ENCODE results near the gene ANO4. TPM values are rescaled to one million over a fixed set of nuclear protein-coding genes. Genes with fewer than 3 reads are reported as not detected.

ANO4 gene
- total RNA-seq, 1 donor from 2014 or later = 7.3 TPM

GRCh38 chr12:101108130-101108529 lies 313.6 kb downstream of the ANO4 start:
- Mint-ChIP-seq H3K27me3 (peaks cover 9% of the 10 kb centered on the region), H3K36me3 (no peaks in the 10 kb centered on the region), H3K27ac (no peak overlapping the region), H3K9me3 (no peaks in the 10 kb centered on the region), H3K4me3 (no peak overlapping the region), H3K4me1 (ENCODE audit: unreplicated experiment) (no peaks in the 10 kb centered on the region)
- no peak for DNase-seq (ENCODE audit: extremely low spot score, unreplicated experiment)
- TF ChIP-seq CTCF (conservative IDR thresholded peaks at IDR 0.05) = no peak

- Mint-ChIP-seq H3K4me3 (no peak overlapping the region), H3K4me1 (ENCODE audit: unreplicated experiment) (no peaks in the 10 kb centered on the region), H3K27me3 (peaks cover 19% of the 10 kb centered on the region), H3K9me3 (no peaks in the 10 kb centered on the region), H3K36me3 (no peaks in the 10 kb centered on the region), H3K27ac (no peak overlapping the region)
- no peak for TF ChIP-seq CTCF (conservative IDR thresholded peaks at IDR 0.05)
- DNase-seq (ENCODE audit: extremely low spot score, unreplicated experiment) = no peak
Measured at GRCh38 chr12:101110866-101111265, 316.3 kb downstream of the ANO4 start.

- H3K9me3 Mint-ChIP-seq = no peaks in the 10 kb centered on the region
Measured at GRCh38 chr12:101111441-101111840, 316.9 kb downstream of the ANO4 start.

GRCh38 chr12:101115326-101115725 lies 320.8 kb downstream of the ANO4 start:
- no peak overlapping the region for H3K4me3 Mint-ChIP-seq
- no peak overlapping the region for H3K27ac Mint-ChIP-seq
- no peaks in the 10 kb centered on the region for H3K9me3 Mint-ChIP-seq
- peaks cover 18% of the 10 kb centered on the region for H3K27me3 Mint-ChIP-seq
- H3K36me3 Mint-ChIP-seq = no peaks in the 10 kb centered on the region
- no peak for TF ChIP-seq CTCF (conservative IDR thresholded peaks at IDR 0.05)
- no peaks in the 10 kb centered on the region for H3K4me1 Mint-ChIP-seq (ENCODE audit: unreplicated experiment)
- no peak for DNase-seq (ENCODE audit: extremely low spot score, unreplicated experiment)

More at GRCh38 chr12:101111441-101111840, 316.9 kb downstream of the ANO4 start:
- Mint-ChIP-seq H3K27ac (no peak overlapping the region), H3K27me3 (peaks cover 22% of the 10 kb centered on the region), H3K4me1 (ENCODE audit: unreplicated experiment) (no peaks in the 10 kb centered on the region), H3K4me3 (no peak overlapping the region), H3K36me3 (no peaks in the 10 kb centered on the region)
- DNase-seq (ENCODE audit: extremely low spot score, unreplicated experiment) = no peak
- no peak for TF ChIP-seq CTCF (conservative IDR thresholded peaks at IDR 0.05)

- TF ChIP-seq CTCF (conservative IDR thresholded peaks at IDR 0.05) = no peak
- no peak overlapping the region for H3K27ac Mint-ChIP-seq
- no peaks in the 10 kb centered on the region for H3K4me1 Mint-ChIP-seq (ENCODE audit: unreplicated experiment)
- H3K4me3 Mint-ChIP-seq = no peak overlapping the region
- no peaks in the 10 kb centered on the region for H3K36me3 Mint-ChIP-seq
- H3K27me3 Mint-ChIP-seq = peaks cover 23% of the 10 kb centered on the region
- DNase-seq (ENCODE audit: extremely low spot score, unreplicated experiment) = no peak
- H3K9me3 Mint-ChIP-seq = peaks cover 6% of the 10 kb centered on the region
Measured at GRCh38 chr12:101116911-101117310, 322.3 kb downstream of the ANO4 start.

- H3K9me3 Mint-ChIP-seq = peaks cover 6% of the 10 kb centered on the region
- H3K27ac Mint-ChIP-seq = no peak overlapping the region
- H3K36me3 Mint-ChIP-seq = no peaks in the 10 kb centered on the region
- H3K27me3 Mint-ChIP-seq = peaks cover 23% of the 10 kb centered on the region
- no peaks in the 10 kb centered on the region for H3K4me1 Mint-ChIP-seq (ENCODE audit: unreplicated experiment)
- DNase-seq (ENCODE audit: extremely low spot score, unreplicated experiment) = no peak
- no peak overlapping the region for H3K4me3 Mint-ChIP-seq
- TF ChIP-seq CTCF (conservative IDR thresholded peaks at IDR 0.05) = no peak
Measured at GRCh38 chr12:101117842-101118241, 323.3 kb downstream of the ANO4 start.

Measured in type B pancreatic cell (in vitro differentiated cells).